H9 (cell line): ENCODE measurements around the gene TCEAL9. TPM values are rescaled to one million over a fixed set of nuclear protein-coding genes. Genes with fewer than 3 reads are reported as not detected.
A peak's percentile ranks its signal among the peaks of the same experiment; 100 is the strongest.

ENCODE experiments used
- DNase-seq: peaks from one replicate; pipeline ENCODE4 v3.0.0-alpha.2; 2017
- H2AFZ ChIP-seq: one replicate; pipeline ENCODE4 v1.6.1; 2013; ENCODE audit warnings: mild to moderate bottlenecking, low read length, control low read depth, moderate library complexity
- H2AK5ac ChIP-seq: 2 replicates; pipeline ENCODE4 v1.6.1; 2013; ENCODE audit warnings: low read length, control low read depth, mixed read lengths; ENCODE audit not compliant: insufficient read length
- H2BK120ac ChIP-seq: one replicate; pipeline ENCODE4 v1.6.1; 2013; ENCODE audit warnings: low read depth, mild to moderate bottlenecking, low read length, control low read depth, inconsistent platforms; ENCODE audit not compliant: poor library complexity, severe bottlenecking
- H2BK12ac ChIP-seq: 2 replicates; pipeline ENCODE4 v1.6.1; 2013; ENCODE audit warnings: low read length, control low read depth, mixed read lengths, low read depth; ENCODE audit not compliant: insufficient read length
- H2BK15ac ChIP-seq: 2 replicates; pipeline ENCODE4 v1.6.1; 2013; ENCODE audit warnings: low read depth, low read length, control low read depth
- H2BK20ac ChIP-seq: one replicate; pipeline ENCODE4 v1.6.1; 2013; ENCODE audit warnings: low read depth, mild to moderate bottlenecking, low read length, control low read depth, inconsistent platforms; ENCODE audit not compliant: poor library complexity, severe bottlenecking
- H2BK5ac ChIP-seq: 2 replicates; pipeline ENCODE4 v1.6.1; 2013; ENCODE audit warnings: low read length, control low read depth, mixed read lengths; ENCODE audit not compliant: insufficient read length
- H3K14ac ChIP-seq: 2 replicates; pipeline ENCODE4 v1.6.1; 2013; ENCODE audit warnings: low read length, control low read depth; ENCODE audit not compliant: insufficient read depth
- H3K18ac ChIP-seq: 2 replicates; pipeline ENCODE4 v1.6.1; 2013; ENCODE audit warnings: low read depth, mild to moderate bottlenecking, mixed read lengths, low read length, control low read depth; ENCODE audit not compliant: insufficient read length
- H3K23ac ChIP-seq: 2 replicates; pipeline ENCODE4 v1.6.1; 2013; ENCODE audit warnings: low read length, control low read depth, mixed read lengths, low read depth; ENCODE audit not compliant: insufficient read length
- H3K23me2 ChIP-seq: 2 replicates; pipeline ENCODE4 v1.6.1; 2013; ENCODE audit warnings: low read depth, mild to moderate bottlenecking, mixed read lengths, low read length, control low read depth; ENCODE audit not compliant: insufficient read length, poor library complexity, severe bottlenecking
- H3K27ac ChIP-seq: 2 replicates; pipeline ENCODE4 v1.5.1; 2013; ENCODE audit warnings: low read length, control low read depth, mixed read lengths, low read depth; ENCODE audit not compliant: insufficient read length
- H3K27me3 ChIP-seq: 2 replicates; pipeline ENCODE4 v1.6.1; 2013; ENCODE audit warnings: low read length, control low read depth, inconsistent platforms; ENCODE audit not compliant: insufficient read depth
- H3K4ac ChIP-seq: 2 replicates; pipeline ENCODE4 v1.6.1; 2013; ENCODE audit warnings: low read depth, mild to moderate bottlenecking, control low read depth, inconsistent platforms, low read length, moderate library complexity
- H3K4me1 ChIP-seq: 2 replicates; pipeline ENCODE4 v1.6.1; 2013; ENCODE audit warnings: low read length, control low read depth, inconsistent platforms; ENCODE audit not compliant: insufficient read depth
- H3K4me2 ChIP-seq: 2 replicates; pipeline ENCODE4 v1.6.1; 2013; ENCODE audit warnings: low read length, control low read depth, mixed read lengths; ENCODE audit not compliant: insufficient read length, insufficient read depth
- H3K56ac ChIP-seq: 2 replicates; pipeline ENCODE4 v1.6.1; 2013; ENCODE audit warnings: low read depth, mild to moderate bottlenecking, mixed read lengths, low read length, control low read depth; ENCODE audit not compliant: insufficient read length
- H3K79me1 ChIP-seq: 2 replicates; pipeline ENCODE4 v1.6.1; 2013; ENCODE audit warnings: low read depth, mild to moderate bottlenecking, moderate library complexity, low read length, control low read depth, inconsistent platforms; ENCODE audit not compliant: insufficient read depth, poor library complexity, severe bottlenecking
- H3K79me2 ChIP-seq: 2 replicates; pipeline ENCODE4 v1.6.1; 2013; ENCODE audit warnings: low read length, control low read depth, inconsistent platforms; ENCODE audit not compliant: insufficient read depth
- H3K9ac ChIP-seq: 2 replicates; pipeline ENCODE4 v1.6.1; 2013; ENCODE audit warnings: low read length, control low read depth, mixed read lengths; ENCODE audit not compliant: insufficient read length; ENCODE audit errors: extremely low read depth
- H3K9me3 ChIP-seq: one replicate; pipeline ENCODE4 v1.6.1; 2013; ENCODE audit warnings: low read depth, low read length, inconsistent platforms; ENCODE audit not compliant: control insufficient read depth
- H3T11ph ChIP-seq: one replicate; pipeline ENCODE4 v1.6.1; 2013; ENCODE audit warnings: mild to moderate bottlenecking, low read length, control low read depth, inconsistent platforms
- H4K20me1 ChIP-seq: one replicate; pipeline ENCODE4 v1.6.1; 2013; ENCODE audit not compliant: control insufficient read depth, insufficient read length, insufficient read depth
- H4K5ac ChIP-seq: 2 replicates; pipeline ENCODE4 v1.6.1; 2013; ENCODE audit warnings: low read depth, mild to moderate bottlenecking, mixed read lengths, low read length, control low read depth; ENCODE audit not compliant: insufficient read length
- H4K8ac ChIP-seq: replicated peaks from 2 replicates; pipeline ENCODE4 v1.6.1; 2013; ENCODE audit warnings: low read length, control low read depth, mixed read lengths, low read depth; ENCODE audit not compliant: insufficient read length
- H4K91ac ChIP-seq: 2 replicates; pipeline ENCODE4 v1.6.1; 2013; ENCODE audit warnings: low read depth, mild to moderate bottlenecking, moderate library complexity, mixed read lengths, low read length, control low read depth; ENCODE audit not compliant: insufficient read length
- H3K27ac Mint-ChIP-seq, 3 experiments: 2 replicates in 2 of 3; 3 replicates in 1 of 3; pipeline ENCODE4 v1.8.0; 2020 to 2021; ENCODE audit warnings: mixed read lengths in 3 of 3, mild to moderate bottlenecking in 1 of 3, moderate library complexity in 1 of 3
- H3K27me3 Mint-ChIP-seq: 2 replicates; pipeline ENCODE4 v1.8.0; 2021; ENCODE audit warnings: low read depth, mild to moderate bottlenecking, moderate library complexity, mixed read lengths
- H3K36me3 Mint-ChIP-seq, 3 experiments: 2 replicates in 2 of 3; 3 replicates in 1 of 3; pipeline ENCODE4 v1.8.0; 2020 to 2021; ENCODE audit warnings: low read depth in 3 of 3, mixed read lengths in 3 of 3; ENCODE audit not compliant: insufficient read depth in 1 of 3
- H3K4me1 Mint-ChIP-seq, 2 experiments: 2 replicates each; pipeline ENCODE4 v1.8.0; 2020; ENCODE audit warnings: mixed read lengths in 2 of 2
- H3K4me3 Mint-ChIP-seq, 2 experiments: 2 replicates in 1 of 2; 3 replicates in 1 of 2; pipeline ENCODE4 v1.8.0; 2020 to 2021; ENCODE audit warnings: mild to moderate bottlenecking in 2 of 2, mixed read lengths in 2 of 2, moderate library complexity in 1 of 2
- H3K9me3 Mint-ChIP-seq, 2 experiments: 2 replicates in 1 of 2; 3 replicates in 1 of 2; pipeline ENCODE4 v1.8.0; 2020; ENCODE audit warnings: mild to moderate bottlenecking in 2 of 2, mixed read lengths in 2 of 2, moderate library complexity in 1 of 2
- WGBS: extraction: QIAGEN DNeasy Blood & Tissue Kit; methylation state at CpG from one replicate; pipeline ENCODE4 v1.1.7; 2013; ENCODE audit warnings: missing lambda C conversion rate, low lambda C conversion rate, mixed read lengths; ENCODE audit not compliant: insufficient read length; ENCODE audit errors: extremely low coverage; 5-methylcytosine and 5-hydroxymethylcytosine counted together
- total RNA-seq: library from RNA; stranded (reverse); gene quantifications from 2 replicates; pipeline ENCODE4 v1.2.1, GENCODE V29; 2021
- TF ChIP-seq, protein P1 (sequence below): fragments of 200-600 bp; sonication (generic); conservative IDR thresholded peaks from 3 replicates; pipeline ENCODE4 v1.8.0; 2021; ENCODE audit warnings: antibody characterized with exemption, mild to moderate bottlenecking

TCEAL9 gene
- total RNA-seq, 1 experiment from 2014 or later, result 30.5 TPM

DNA sequence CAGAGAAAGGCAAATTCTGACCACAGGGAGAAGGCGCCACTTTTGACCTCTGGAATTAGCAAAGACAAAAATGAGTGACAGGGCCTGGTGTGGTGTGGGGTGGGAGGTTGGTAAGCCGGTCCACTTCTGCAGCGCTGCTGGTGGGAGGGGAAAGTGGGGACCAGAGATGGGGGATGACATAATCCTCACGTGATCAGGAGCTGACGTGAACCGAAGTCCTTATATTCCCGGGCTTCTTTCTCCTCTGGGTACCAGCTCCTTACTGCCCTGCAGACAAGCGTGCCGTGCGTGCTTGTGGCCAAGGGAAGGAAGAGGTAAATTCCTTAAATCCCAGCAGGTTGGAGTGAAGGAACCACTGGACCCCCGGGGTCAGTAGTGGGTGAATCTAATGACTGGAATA is 26.3 kb upstream of the TCEAL9 start, which contains the start of gene TCEAL7:
TCEAL7 (plus strand) TSS at position 249 of the 400 bp plus-strand sequence. CDS start 1,165 bp downstream, outside the sequence.
- Mint-ChIP-seq H3K27ac (peak within 1 kb of the TSS in 2 of 3 experiments; percentile 53 to 83; a peak in 5 of 7 replicates), H3K36me3 (no peaks in the 10 kb centered on the region; a peak in 1 of 7 replicates), H3K4me3 (peak within 1 kb of the TSS; percentile 51 to 74), H3K9me3 (peaks cover 3 to 47% of the 10 kb centered on the region in 2 experiments; a peak in 3 of 5 replicates), H3K4me1 (peaks cover 26 to 28% of the 10 kb centered on the region in 2 experiments), H3K27me3 (no peaks in the 10 kb centered on the region)
- Histone ChIP-seq H4K20me1 (no peaks in the 10 kb centered on the region), H2BK12ac (no peak within 1 kb of the TSS), H3K14ac (no peak within 1 kb of the TSS; the same call in 1 of the 2 replicates), H3K9ac (peak within 1 kb of the TSS; percentile 23), H2AK5ac (no peak within 1 kb of the TSS), H2BK20ac (no peak within 1 kb of the TSS), H3K9me3 (no peaks in the 10 kb centered on the region), H3K79me2 (no peaks in the 10 kb centered on the region), H2BK5ac (no peak within 1 kb of the TSS), H3K23me2 (no peaks in the 10 kb centered on the region), H3K23ac (no peak within 1 kb of the TSS), H3K4me2 (peak within 1 kb of the TSS; percentile 37), H3K18ac (no peak within 1 kb of the TSS), H3K27ac (no peak within 1 kb of the TSS), H3K4me1 (no peaks in the 10 kb centered on the region; the same call in 1 of the 2 replicates), H2BK15ac (no peak within 1 kb of the TSS), H3K27me3 (no peaks in the 10 kb centered on the region), H4K5ac (peak within 1 kb of the TSS; percentile 41), H2AFZ (peak within 1 kb of the TSS; percentile 78), H4K91ac (no peak within 1 kb of the TSS), H2BK120ac (no peak within 1 kb of the TSS), H3T11ph (no peak within 1 kb of the TSS), H3K79me1 (no peaks in the 10 kb centered on the region), H4K8ac (no peak within 1 kb of the TSS), H3K4ac (no peak within 1 kb of the TSS), H3K56ac (no peak within 1 kb of the TSS)
- no CpG with 5 or more reads among the region's 11 CpGs for WGBS
- DNase-seq, result peak; percentile 59
- TF ChIP-seq, protein P1, sequence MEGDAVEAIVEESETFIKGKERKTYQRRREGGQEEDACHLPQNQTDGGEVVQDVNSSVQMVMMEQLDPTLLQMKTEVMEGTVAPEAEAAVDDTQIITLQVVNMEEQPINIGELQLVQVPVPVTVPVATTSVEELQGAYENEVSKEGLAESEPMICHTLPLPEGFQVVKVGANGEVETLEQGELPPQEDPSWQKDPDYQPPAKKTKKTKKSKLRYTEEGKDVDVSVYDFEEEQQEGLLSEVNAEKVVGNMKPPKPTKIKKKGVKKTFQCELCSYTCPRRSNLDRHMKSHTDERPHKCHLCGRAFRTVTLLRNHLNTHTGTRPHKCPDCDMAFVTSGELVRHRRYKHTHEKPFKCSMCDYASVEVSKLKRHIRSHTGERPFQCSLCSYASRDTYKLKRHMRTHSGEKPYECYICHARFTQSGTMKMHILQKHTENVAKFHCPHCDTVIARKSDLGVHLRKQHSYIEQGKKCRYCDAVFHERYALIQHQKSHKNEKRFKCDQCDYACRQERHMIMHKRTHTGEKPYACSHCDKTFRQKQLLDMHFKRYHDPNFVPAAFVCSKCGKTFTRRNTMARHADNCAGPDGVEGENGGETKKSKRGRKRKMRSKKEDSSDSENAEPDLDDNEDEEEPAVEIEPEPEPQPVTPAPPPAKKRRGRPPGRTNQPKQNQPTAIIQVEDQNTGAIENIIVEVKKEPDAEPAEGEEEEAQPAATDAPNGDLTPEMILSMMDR, result no peak
